OCI-LY7 (cell line): Measurements from ENCODE around the gene IL12A.

ENCODE experiments used
- EZH2phosphoT487 ChIP-seq: fragments of 200-600 bp; sonication (generic); IDR thresholded peaks from 2 replicates; pipeline ENCODE4 v1.6.1; 2018; ENCODE audit warnings: low read depth, borderline replicate concordance, mild to moderate bottlenecking, mixed run types, antibody characterized with exemption, low read length, moderate library complexity, mixed read lengths
- TF ChIP-seq, protein P1 (sequence below): fragments of 200-600 bp; sonication (generic); conservative IDR thresholded peaks from 2 replicates; pipeline ENCODE4 v1.5.1; 2014; ENCODE audit warnings: mild to moderate bottlenecking, antibody characterized with exemption, low read length, moderate library complexity, mixed read lengths

DNA sequence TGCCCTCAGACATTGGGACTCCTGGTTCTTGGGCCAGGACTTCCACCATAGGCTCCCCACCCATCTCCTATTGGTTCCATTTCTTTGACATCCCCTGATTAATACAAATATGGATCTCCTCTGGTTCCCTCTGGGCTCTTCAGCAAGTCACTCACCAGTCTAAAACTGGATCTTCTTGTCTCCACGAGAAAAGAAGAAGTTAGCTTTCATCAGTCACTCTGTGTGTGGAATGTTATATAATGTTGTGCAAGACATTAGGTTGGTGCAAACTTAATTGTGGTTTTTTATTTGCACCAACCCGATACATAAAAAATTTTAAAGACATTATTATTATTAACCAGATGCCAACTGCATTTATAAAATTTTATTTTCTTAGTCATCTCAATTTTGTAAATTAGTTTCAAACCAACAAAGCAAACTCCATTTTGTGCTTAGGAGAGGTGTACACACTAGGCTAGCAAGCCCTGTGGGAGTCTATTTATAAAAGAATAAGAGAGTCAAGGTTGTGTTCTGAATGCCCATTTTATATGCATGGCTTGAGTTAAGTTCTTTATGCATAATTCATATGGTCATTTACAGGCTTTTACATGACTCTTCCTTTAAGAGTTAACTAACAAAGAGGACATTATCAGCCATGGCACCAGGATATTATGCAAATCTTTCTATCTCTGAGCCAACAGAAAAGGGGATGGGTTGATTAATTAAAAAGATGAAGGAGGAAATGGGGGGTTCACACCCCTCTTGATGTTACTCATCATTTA is 35.1 kb upstream of the IL12A start:
- TF ChIP-seq, protein P1, sequence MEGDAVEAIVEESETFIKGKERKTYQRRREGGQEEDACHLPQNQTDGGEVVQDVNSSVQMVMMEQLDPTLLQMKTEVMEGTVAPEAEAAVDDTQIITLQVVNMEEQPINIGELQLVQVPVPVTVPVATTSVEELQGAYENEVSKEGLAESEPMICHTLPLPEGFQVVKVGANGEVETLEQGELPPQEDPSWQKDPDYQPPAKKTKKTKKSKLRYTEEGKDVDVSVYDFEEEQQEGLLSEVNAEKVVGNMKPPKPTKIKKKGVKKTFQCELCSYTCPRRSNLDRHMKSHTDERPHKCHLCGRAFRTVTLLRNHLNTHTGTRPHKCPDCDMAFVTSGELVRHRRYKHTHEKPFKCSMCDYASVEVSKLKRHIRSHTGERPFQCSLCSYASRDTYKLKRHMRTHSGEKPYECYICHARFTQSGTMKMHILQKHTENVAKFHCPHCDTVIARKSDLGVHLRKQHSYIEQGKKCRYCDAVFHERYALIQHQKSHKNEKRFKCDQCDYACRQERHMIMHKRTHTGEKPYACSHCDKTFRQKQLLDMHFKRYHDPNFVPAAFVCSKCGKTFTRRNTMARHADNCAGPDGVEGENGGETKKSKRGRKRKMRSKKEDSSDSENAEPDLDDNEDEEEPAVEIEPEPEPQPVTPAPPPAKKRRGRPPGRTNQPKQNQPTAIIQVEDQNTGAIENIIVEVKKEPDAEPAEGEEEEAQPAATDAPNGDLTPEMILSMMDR = no peak
- TF ChIP-seq EZH2phosphoT487 = no peak
